NB4 (cell line): ENCODE results near the gene PTPN23.
A peak's percentile ranks its signal among the peaks of the same experiment; 100 is the strongest.

Experiments used
- DNase-seq: peaks from one replicate; pipeline ENCODE4 v3.0.0; 2010; ENCODE audit warnings: low read depth
- H3K4me3 ChIP-seq: one replicate; pipeline ENCODE4 v1.5.1; 2011; ENCODE audit warnings: mild to moderate bottlenecking, low read depth, low read length, moderate library complexity
- CTCF ChIP-seq: IDR thresholded peaks from one replicate; pipeline ENCODE4 v1.5.1; 2012; ENCODE audit warnings: low read depth, low read length
- MAX ChIP-seq: IDR thresholded peaks from 2 replicates; pipeline ENCODE4 v1.6.1; 2011; ENCODE audit warnings: low read depth, low read length
- MYC ChIP-seq: IDR thresholded peaks from 2 replicates; pipeline ENCODE4 v1.6.1; 2011; ENCODE audit warnings: low read depth, low read length
- POLR2A ChIP-seq: IDR thresholded peaks from 2 replicates; pipeline ENCODE4 v1.6.1; 2011; ENCODE audit warnings: mild to moderate bottlenecking; ENCODE audit not compliant: insufficient read length; ENCODE audit errors: extremely low read depth

Gene PTPN23

GRCh38 chr3:47412453-47412756 lies 31.6 kb downstream of the PTPN23 start:
- H3K4me3 ChIP-seq = no peak overlapping the region
- TF ChIP-seq POLR2A (peak; percentile 6), CTCF (no peak)
- no peak for DNase-seq

GRCh38 chr3:47412842-47413520 lies 32.2 kb downstream of the PTPN23 start:
- H3K4me3 ChIP-seq = no peak overlapping the region
- no peak for DNase-seq
- no peak for TF ChIP-seq CTCF
- no peak for TF ChIP-seq MYC
- no peak for TF ChIP-seq MAX
- no peak for TF ChIP-seq POLR2A

DNA sequence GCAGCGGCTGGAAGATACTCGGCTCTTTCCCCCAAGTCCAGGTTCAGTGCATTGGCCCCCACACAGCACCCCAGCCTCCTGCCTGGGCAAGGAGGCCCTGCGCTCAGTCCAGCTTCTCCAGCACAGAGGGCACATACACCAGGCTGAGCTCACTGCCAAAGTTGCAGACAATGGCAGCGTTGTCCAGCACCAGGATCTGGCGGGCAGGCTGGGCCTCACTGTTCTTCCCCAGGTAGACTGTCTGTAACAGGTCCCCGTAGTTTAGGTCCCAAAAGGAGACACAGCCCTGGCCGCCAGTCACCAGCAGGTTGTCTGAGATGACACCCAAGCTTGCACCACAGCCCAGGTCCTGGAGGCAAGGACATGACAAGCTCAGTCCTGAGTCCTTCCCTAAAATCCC lies 32.9 kb downstream of the PTPN23 start:
- H3K4me3 ChIP-seq = no peak overlapping the region
- no peak for DNase-seq
- no peak for TF ChIP-seq CTCF
- no peak for TF ChIP-seq POLR2A
- TF ChIP-seq MAX = no peak
- TF ChIP-seq MYC = no peak

GRCh38 chr3:47414161-47414564 lies 33.3 kb downstream of the PTPN23 start:
- TF ChIP-seq CTCF = no peak
- no peak for TF ChIP-seq MAX
- TF ChIP-seq MYC = no peak
- no peak for TF ChIP-seq POLR2A
- no peak for DNase-seq
- no peak overlapping the region for H3K4me3 ChIP-seq

DNA sequence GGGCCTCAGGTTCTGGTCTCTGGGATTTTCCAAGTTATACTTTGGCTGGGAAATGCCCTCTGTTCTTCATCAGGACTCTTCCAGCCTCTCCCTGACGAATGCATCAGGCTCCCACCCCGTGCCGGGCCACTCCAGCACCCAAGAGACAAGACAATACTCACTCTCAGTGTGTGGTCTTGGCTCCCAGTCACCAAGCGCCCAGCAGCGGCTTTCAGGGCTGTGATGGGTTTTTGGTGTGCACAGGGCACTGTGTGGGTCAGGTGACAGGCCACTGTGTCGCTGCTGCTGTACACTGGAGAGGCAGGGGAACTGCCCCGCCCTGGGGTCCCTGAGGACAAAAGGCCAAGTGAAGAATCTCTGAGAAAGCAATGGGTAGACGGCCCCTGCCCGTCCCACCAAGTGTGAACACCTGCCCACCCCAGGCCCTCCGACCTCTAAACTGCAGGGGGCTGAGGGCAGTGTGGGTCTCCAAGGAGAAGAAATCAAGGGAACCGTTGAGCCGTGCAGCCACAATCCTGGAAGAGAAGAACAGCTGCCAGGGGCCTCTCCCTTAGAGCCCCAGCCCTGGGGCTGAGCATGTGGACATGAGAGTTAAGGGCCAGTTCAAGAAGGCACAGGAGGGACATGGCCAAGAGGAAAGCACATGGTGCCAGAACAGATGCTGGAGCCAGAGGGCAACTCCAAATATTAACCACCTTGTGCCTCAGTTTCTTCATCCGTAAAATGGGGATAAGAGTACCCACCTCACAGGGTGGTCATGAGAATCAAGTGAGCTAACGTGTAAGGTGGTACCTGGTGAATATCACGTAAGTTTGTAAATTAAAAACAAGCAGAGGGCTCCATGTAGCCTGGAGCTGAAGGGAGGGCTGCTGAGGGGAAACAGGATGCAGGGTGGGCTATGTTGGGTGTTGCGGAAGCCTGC lies 34.1 kb downstream of the PTPN23 start:
- no peak for DNase-seq
- H3K4me3 ChIP-seq = no peak overlapping the region
- TF ChIP-seq POLR2A (no peak), CTCF (no peak), MYC (no peak), MAX (no peak)
